ENCODE measurements around the gene ZSCAN9.

ZSCAN9 gene

DNA sequence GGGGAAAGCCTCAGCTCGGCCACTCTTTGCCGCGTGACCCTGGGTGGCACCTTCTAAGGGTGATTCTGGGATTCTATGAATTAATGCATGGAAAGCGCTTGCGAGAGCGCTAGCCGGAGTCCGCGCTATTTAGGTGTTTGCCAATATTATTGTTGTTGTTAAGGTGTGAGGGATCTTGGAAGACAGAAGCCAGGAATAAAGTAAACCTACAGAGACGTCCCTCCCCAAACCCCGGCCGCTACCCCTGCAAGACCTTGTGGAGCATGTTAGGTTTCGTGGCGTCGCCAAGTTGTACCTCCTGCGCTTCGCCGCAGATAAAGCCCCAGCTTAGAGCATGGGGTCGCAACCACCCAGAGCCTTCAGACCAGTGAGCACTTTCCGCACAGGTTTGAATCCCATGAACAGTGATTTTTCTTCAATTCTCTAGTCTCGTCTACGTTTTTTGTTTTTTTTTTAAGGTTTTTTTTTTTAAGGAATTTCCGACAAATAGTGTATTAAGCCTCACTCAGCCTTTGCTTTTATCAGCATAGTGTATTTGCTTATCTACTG lies 16.9 kb upstream of the ZSCAN9 start:
- DNase-seq (ENCODE audit: low read depth) = peak; percentile 17
- Histone ChIP-seq H3K4me3 (ENCODE audit: low read length) (peak overlapping the region; percentile 85), H3K9me3 (ENCODE audit: control insufficient read depth, low read length) (peaks cover 16% of the 10 kb centered on the region), H3K4me1 (ENCODE audit: control insufficient read depth, insufficient read depth, low read length) (peaks cover 35% of the 10 kb centered on the region), H3K27me3 (replicated peaks; ENCODE audit: control insufficient read depth, insufficient read depth, low read length) (peaks cover 42% of the 10 kb centered on the region), H3K36me3 (ENCODE audit: control insufficient read depth, insufficient read depth, low read length, severe bottlenecking) (no peaks in the 10 kb centered on the region), H3K9ac (ENCODE audit: low read length) (peak overlapping the region; percentile 55)

DNA sequence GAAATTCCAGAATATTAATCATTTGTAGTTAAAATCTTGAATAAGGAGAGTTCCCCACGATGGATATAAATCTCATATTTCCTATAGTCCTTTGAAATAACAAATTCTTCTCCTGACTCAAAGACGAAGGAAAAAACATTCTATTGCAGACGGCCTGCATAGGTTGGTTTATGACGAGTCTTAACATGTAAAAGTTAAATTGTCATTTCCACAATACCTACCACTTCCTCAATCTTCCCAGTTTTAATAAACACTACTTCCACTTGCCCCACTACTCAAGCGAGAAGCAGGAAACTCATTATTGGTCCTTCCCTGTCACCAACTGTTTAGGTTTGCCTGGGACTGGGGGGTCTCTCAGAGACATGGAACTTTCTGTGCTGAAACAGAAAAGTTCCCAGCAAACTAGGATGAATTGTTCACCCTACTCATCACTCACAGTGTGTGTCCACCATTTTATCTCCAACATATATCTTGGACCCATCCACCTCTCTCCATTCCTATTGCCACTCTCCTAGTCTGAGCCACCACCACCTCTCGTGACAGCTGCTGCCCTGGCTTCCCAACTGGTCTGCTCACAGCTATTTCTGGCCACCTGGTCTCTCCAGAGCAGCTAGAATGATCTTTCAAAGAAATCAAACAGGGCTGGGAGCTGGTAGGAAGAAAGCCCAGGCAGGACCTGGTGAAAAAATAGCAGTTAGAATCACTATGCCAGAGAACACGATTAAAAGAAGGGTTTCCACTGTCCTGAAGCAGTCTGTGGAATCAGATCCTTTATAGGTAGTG lies 15.1 kb upstream of the ZSCAN9 start:
- H3K4me3 ChIP-seq (ENCODE audit: low read length) = no peak overlapping the region
- no peak overlapping the region for H3K9ac ChIP-seq (ENCODE audit: low read length)
- H3K36me3 ChIP-seq (ENCODE audit: control insufficient read depth, insufficient read depth, low read length, severe bottlenecking) = no peaks in the 10 kb centered on the region
- peaks cover 1% of the 10 kb centered on the region for H3K9me3 ChIP-seq (ENCODE audit: control insufficient read depth, low read length)
- H3K4me1 ChIP-seq (ENCODE audit: control insufficient read depth, insufficient read depth, low read length) = peaks cover 34% of the 10 kb centered on the region
- peaks cover 42% of the 10 kb centered on the region for H3K27me3 ChIP-seq (replicated peaks; ENCODE audit: control insufficient read depth, insufficient read depth, low read length)
- DNase-seq (ENCODE audit: low read depth) = no peak

DNA sequence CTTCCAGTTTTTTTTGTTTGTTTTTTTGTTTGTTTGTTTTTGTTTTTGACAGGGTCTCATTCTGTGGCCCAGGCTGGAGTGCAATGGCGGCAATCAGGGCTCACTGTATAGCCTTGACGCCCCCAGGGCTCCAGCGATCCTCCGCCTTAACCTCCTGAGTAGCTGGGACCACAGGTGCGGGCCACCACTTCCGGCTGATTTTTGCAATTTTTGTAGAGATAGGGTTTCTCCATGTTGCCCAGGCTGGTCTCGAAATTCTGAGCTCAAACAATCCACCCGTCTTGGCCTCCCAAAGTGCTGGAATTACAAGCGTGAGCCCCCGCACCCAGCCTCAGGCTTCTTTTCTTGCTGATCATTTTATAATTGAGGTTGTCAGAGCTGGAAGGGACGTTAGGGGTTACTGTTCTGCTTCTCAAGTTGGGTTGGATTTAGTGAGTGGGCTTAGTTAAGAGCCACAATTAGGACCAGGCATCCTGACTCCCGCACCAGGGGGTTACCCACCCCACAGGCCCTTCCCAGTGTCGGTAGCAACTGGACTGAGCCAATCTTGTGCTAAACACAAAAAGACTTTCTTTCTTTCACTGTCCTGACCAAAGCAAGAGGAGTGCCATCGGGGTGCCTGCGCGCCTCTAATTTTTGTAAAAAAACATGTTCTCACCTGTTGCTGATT lies 13.1 kb upstream of the ZSCAN9 start:
- Histone ChIP-seq H3K9ac (ENCODE audit: low read length) (peak overlapping the region; percentile 68), H3K36me3 (ENCODE audit: control insufficient read depth, insufficient read depth, low read length, severe bottlenecking) (no peaks in the 10 kb centered on the region), H3K9me3 (ENCODE audit: control insufficient read depth, low read length) (no peaks in the 10 kb centered on the region), H3K4me1 (ENCODE audit: control insufficient read depth, insufficient read depth, low read length) (peaks cover 16% of the 10 kb centered on the region), H3K4me3 (ENCODE audit: low read length) (peak overlapping the region; percentile 83), H3K27me3 (replicated peaks; ENCODE audit: control insufficient read depth, insufficient read depth, low read length) (peaks cover 46% of the 10 kb centered on the region)
- no peak for DNase-seq (ENCODE audit: low read depth)

DNA sequence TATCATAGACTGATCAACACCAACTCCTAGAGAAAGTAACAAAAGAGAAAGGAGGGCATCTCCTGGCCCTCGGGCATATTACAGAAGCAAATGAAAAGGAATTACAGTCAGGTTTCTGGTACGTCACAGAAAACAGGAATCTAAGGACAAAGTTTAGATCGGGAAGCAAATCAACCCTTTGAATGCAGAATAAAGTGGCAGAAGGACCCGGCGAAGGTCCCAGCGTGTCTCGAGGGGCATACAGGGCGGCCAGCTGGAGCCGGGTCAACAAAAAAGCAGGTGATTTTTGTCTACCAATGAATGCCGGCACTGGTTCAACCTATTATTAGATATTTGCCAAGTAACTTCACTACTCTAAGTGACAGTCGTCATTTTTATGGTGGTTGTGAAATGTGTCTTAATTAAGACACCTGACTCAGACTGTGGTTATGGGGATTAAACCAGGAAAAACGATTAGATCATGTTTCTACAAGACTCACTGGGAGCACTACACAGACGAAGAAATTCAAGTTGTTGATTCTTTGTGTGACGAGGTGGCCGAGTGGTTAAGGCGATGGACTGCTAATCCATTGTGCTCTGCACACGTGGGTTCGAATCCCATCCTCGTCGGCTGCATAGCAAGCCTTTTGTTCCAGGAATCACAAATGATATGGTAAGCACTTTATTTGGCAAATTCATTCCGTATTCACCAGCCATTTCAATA lies 12.4 kb upstream of the ZSCAN9 start:
- H3K4me1 ChIP-seq (ENCODE audit: control insufficient read depth, insufficient read depth, low read length) = peaks cover 9% of the 10 kb centered on the region
- H3K9me3 ChIP-seq (ENCODE audit: control insufficient read depth, low read length) = no peaks in the 10 kb centered on the region
- peak overlapping the region; percentile 68 for H3K9ac ChIP-seq (ENCODE audit: low read length)
- DNase-seq (ENCODE audit: low read depth) = peak; percentile 82
- no peaks in the 10 kb centered on the region for H3K36me3 ChIP-seq (ENCODE audit: control insufficient read depth, insufficient read depth, low read length, severe bottlenecking)
- peak overlapping the region; percentile 83 for H3K4me3 ChIP-seq (ENCODE audit: low read length)
- peaks cover 46% of the 10 kb centered on the region for H3K27me3 ChIP-seq (replicated peaks; ENCODE audit: control insufficient read depth, insufficient read depth, low read length)

DNA sequence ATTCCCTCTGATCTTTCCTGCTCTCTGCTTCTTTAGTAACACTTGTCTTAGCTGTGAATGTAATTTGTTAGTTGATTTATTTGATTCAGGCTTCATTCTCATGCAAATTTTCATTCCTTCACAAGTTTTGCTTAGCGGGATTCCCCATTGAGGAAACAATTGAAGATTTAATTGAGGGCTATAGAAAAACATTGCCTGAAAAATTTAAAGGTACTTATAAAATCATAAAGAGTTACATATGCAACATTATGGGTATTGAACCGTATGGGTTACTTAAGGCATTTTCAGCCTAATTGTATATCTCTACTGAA lies 11.9 kb upstream of the ZSCAN9 start:
- H3K9me3 ChIP-seq (ENCODE audit: control insufficient read depth, low read length) = no peaks in the 10 kb centered on the region
- no peak overlapping the region for H3K4me3 ChIP-seq (ENCODE audit: low read length)
- no peak for DNase-seq (ENCODE audit: low read depth)
- H3K36me3 ChIP-seq (ENCODE audit: control insufficient read depth, insufficient read depth, low read length, severe bottlenecking) = no peaks in the 10 kb centered on the region
- no peak overlapping the region for H3K9ac ChIP-seq (ENCODE audit: low read length)
- H3K4me1 ChIP-seq (ENCODE audit: control insufficient read depth, insufficient read depth, low read length) = peaks cover 7% of the 10 kb centered on the region
- peaks cover 42% of the 10 kb centered on the region for H3K27me3 ChIP-seq (replicated peaks; ENCODE audit: control insufficient read depth, insufficient read depth, low read length)

DNA sequence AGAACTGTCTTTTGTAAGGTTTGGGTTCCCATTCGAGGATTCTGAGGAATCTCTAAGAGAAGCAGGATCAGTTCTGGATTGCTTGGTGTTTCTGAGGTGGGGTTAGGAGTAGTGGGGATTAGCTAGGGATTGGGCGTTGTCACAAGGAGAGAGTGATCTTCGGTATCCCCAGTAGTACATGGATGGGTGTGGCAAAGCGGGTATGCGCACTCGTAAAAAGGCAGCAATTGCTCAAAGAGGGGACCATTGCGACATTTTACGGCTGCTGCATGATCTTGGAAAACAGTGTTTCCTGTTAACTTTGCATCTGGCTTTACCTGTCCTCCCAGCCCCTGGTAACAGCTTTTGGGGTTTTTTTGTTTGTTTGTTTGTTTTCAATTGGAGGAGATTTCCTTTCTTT lies 9.7 kb upstream of the ZSCAN9 start:
- Histone ChIP-seq H3K36me3 (ENCODE audit: control insufficient read depth, insufficient read depth, low read length, severe bottlenecking) (no peaks in the 10 kb centered on the region), H3K9me3 (ENCODE audit: control insufficient read depth, low read length) (no peaks in the 10 kb centered on the region), H3K4me3 (ENCODE audit: low read length) (peak overlapping the region; percentile 58), H3K27me3 (replicated peaks; ENCODE audit: control insufficient read depth, insufficient read depth, low read length) (peaks cover 19% of the 10 kb centered on the region), H3K9ac (ENCODE audit: low read length) (no peak overlapping the region), H3K4me1 (ENCODE audit: control insufficient read depth, insufficient read depth, low read length) (peaks cover 14% of the 10 kb centered on the region)
- DNase-seq (ENCODE audit: low read depth) = no peak

DNA sequence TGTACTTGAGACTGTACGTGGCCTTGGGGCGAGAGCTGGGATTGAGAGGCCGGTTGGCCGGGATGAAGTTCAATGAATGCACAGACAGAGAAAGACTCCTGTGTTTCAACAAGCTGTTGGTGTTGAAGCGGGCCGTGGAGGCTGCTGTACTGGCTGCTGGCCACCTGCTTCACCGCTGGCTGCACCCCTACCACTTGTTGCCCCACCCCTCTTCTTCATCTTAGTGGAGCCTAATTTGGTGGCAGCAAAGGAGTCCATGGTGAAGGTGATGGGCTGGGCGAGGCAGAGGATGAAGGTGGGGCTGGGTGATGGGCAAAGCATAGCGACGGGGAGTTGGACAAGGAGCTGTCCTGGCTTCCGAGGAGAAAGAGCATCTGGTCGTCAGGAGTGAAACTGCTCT lies 7.2 kb upstream of the ZSCAN9 start:
- peaks cover 3% of the 10 kb centered on the region for H3K27me3 ChIP-seq (replicated peaks; ENCODE audit: control insufficient read depth, insufficient read depth, low read length)
- peaks cover 11% of the 10 kb centered on the region for H3K4me1 ChIP-seq (ENCODE audit: control insufficient read depth, insufficient read depth, low read length)
- H3K9me3 ChIP-seq (ENCODE audit: control insufficient read depth, low read length) = no peaks in the 10 kb centered on the region
- peak overlapping the region; percentile 87 for H3K4me3 ChIP-seq (ENCODE audit: low read length)
- H3K9ac ChIP-seq (ENCODE audit: low read length) = peak overlapping the region; percentile 89
- H3K36me3 ChIP-seq (ENCODE audit: control insufficient read depth, insufficient read depth, low read length, severe bottlenecking) = no peaks in the 10 kb centered on the region
- DNase-seq (ENCODE audit: low read depth) = no peak

DNA sequence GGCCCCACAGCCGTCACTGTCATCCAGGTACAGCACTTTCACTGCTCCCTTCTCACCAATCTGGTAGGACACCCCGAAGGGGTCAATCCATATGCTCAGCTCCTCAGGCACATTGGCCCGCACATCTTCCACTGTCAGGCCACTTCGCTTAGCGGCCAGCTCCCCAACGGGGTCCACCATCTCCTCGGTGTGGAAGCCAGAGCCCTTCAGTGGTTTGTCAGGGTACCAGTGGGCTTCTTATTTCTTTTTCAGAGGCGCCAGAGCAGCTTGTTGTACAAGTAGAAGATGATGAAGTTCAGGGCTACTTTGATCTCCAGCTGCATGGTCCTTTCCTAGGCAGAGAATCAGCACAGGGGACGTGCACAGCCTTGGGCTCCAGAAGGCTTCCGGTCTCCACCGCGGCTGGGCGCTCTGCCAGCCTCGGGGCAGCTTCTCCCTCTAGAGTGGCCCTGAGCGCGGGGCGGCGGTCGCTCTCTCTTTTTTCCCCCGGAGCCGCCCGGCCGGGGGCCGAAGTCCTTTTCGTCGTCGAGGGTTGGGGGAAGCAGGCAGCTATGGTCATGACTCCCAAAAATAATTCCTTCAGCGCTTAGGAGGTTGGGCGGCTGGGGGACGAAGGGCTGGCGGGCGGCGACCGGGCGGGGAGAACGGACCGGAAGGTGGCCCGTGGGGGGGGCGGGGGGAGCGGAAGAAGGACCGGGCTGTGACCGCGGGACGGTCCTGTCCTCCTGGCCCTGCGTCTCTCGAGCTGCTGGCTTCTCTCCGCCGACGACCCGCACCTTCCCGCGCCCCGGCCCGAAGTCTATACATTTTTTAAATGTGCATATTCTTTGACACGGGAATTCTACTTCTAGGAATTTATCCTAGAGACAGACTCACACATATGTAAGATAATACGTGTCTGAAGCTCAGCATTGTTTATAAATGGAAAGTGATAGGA lies 6.5 kb upstream of the ZSCAN9 start:
- peaks cover 7% of the 10 kb centered on the region for H3K27me3 ChIP-seq (replicated peaks; ENCODE audit: control insufficient read depth, insufficient read depth, low read length)

DNA sequence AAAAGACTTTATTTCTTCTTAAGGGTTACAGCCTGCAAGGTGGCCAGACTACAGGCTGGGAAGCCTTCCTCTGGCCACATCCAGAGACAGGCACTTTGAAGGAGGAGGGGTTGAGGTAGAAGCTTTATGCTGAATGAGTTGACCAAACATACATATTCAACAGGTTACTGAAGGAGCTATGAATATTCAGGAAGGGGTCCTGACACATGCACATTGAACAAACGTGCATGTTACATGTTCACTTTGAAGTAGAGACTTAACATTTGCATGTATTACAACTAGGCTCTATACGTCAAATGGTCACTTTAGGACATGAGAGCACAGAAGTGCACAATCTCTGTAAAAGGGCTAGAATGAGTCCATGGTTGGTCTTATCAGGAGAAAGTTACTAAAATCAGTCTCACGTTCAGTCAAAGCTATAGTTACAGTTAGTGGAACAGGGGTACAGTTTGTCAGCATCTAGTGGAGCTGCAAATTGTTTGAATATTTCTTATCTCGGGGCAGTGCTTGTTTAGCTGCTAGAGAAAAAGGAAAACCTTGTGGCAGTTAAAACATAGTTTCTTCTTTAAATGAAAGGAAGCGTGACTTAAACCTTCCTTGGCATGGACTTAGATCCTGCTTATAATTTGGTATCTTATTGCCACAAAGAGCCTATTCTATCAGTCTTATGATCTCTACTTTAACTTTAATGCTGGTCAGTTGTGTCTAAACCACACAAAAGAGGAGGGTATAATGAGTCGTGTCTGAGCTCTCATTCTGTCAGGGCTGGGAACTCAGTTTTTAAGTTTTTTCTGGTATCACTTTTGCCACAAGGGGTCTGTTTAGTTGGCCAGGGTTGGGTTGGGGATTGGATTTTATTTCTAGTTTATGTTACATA lies 4.6 kb upstream of the ZSCAN9 start:
- Histone ChIP-seq H3K9me3 (ENCODE audit: control insufficient read depth, low read length) (no peaks in the 10 kb centered on the region), H3K27me3 (replicated peaks; ENCODE audit: control insufficient read depth, insufficient read depth, low read length) (peaks cover 7% of the 10 kb centered on the region)

More for the DNA sequence above, 6.5 kb upstream of the ZSCAN9 start:
- DNase-seq (ENCODE audit: low read depth) = peak; percentile 82
- no peaks in the 10 kb centered on the region for H3K9me3 ChIP-seq (ENCODE audit: control insufficient read depth, low read length)
- H3K4me3 ChIP-seq (ENCODE audit: low read length) = peak overlapping the region; percentile 87
- peaks cover 9% of the 10 kb centered on the region for H3K4me1 ChIP-seq (ENCODE audit: control insufficient read depth, insufficient read depth, low read length)
- peak overlapping the region; percentile 89 for H3K9ac ChIP-seq (ENCODE audit: low read length)
- no peaks in the 10 kb centered on the region for H3K36me3 ChIP-seq (ENCODE audit: control insufficient read depth, insufficient read depth, low read length, severe bottlenecking)

More for the DNA sequence above, 4.6 kb upstream of the ZSCAN9 start:
- H3K36me3 ChIP-seq (ENCODE audit: control insufficient read depth, insufficient read depth, low read length, severe bottlenecking) = no peaks in the 10 kb centered on the region
- peaks cover 13% of the 10 kb centered on the region for H3K4me1 ChIP-seq (ENCODE audit: control insufficient read depth, insufficient read depth, low read length)
- DNase-seq (ENCODE audit: low read depth) = no peak
- no peak overlapping the region for H3K4me3 ChIP-seq (ENCODE audit: low read length)
- H3K9ac ChIP-seq (ENCODE audit: low read length) = no peak overlapping the region

Measured in adipocyte (in vitro differentiated cells).